GM18858 (cell line): ENCODE measurements around the gene PTPN1.
"Not testable (repeated sequence)": the region's sequence is repeated elsewhere in the genome, so short reads cannot be mapped to it uniquely, and the experiment has no call there.

Source experiments
- ATAC-seq: cut with Tn5 transposase; IDR thresholded peaks from one replicate; pipeline ENCODE4 v1.9.1; 2021; ENCODE audit not compliant: unreplicated experiment

The PTPN1 gene

DNA sequence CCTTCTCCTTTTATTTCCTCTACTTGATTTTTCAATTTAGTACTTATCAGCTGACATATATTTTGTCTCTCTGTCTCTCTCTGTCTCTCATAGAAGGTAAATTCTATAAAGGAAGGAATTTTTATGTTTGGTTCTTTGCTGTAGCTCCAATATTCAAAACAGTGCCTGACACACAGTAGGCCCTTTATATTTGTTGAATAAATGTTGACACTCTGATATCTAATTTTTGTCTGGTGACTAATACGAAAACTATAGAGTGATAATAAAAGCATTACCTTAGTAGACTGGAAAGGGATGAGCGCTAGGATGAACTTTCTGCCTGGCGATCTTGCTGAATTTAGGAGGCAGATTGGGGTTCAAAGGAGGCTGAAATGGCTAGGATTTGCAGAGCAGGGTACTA, 42.8 kb downstream of the PTPN1 start:
- no peak for ATAC-seq

DNA sequence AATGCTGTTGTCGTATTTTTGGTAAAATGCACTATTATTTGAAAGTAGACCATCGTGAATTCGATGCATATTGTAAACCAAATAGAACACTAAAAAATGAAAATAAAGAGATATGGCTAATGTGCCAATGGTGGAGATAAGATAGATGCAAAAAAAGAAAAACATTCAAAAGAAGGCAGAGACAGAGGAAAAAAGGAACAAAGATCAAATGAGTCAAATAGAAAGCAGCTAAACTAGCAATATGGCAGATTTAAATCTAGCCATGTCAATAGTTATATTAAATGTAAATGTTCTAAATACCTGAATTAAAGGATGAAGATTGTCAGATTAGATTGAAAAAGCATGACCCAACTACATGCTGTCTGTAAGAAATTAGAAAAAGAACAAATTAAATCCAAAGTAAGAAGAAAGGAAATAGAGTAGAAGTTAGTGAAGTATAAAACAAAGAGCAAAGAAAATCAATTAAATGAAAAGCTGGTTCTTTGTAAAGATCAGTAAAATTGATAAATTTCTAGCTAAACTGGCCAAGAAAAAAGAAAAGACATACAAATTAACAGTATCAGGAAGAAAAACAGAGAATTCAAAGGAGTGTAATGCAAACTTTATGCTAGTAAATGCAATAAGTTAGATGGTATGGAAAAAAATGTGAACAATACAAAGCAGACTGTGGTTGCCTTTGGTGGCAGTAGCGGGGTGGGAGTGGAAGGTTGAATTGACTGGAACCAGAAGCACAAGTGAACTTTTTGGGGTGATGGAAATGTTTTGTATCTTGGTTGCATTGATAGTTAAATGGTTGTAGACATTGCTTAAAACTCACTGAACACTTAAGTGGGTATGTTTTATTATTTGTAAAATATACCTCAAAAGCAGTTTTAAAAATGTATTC, 44.8 kb downstream of the PTPN1 start:
- no peak for ATAC-seq

DNA sequence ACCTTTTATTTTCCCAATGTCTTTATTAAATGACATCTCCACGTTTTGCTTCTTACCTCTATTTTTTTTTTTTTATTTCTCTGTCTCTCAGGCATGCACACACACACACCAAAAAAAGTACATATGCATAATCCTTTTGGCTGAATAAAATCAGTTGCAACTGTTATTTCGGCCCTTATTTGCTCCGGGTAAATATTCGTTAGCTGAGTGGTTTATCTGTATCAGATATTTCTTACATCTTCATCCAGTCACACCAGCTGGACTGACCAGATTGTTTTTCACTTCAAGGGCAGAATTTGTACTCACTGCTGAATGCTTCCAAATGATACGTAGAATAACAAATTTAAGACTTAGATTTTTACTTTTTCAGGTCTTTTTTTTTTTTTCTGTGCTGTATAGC, 45.5 kb downstream of the PTPN1 start:
- no peak for ATAC-seq

DNA sequence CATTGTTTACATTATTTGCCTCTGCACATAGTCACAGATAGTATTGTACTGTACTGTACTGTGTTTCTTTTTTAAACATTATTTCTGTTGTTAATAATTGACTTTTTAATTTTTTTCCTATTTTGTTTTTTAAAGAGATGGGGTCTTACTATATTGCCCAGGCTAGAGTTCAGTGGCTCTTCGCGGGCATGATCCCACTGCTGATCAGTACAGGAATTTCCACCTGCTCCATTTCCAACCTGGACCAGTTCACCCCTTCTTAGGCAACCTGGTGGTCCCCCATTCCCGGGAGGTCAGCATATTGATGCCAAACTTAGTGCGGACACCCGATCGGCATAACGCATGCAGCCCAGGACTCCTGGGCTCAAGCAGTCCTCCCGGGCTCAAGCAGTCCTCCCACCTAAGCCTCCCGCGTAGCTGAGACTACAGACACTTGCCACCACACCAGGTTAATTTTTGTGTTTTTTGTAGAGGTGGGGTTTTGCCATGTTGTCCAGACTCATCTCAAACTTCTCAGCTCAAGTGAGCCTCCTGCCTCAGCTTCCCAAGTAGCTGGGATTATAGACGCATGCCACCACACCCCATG, 47.5 kb downstream of the PTPN1 start:
- no peak for ATAC-seq

DNA sequence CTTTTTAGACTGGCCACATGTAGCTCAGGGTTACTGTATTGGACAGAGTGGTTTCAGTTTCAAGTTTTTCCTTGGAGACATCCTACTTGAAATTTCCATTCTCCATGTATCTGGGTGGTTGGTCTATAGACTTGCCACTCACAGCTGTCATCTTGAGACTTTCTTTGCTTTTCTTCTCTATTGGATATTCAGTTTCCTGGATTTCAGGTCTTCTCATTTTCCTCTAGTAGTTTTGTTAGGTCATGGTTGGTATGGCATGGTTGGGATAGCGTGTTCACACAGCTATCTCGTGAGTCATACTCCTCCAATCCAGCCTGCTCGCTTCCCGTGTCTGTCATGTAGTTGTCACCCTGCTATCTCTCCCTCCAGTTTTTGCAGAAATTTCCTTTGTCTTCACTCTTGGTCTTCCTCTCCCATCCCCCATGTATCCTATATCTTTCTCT, 48.3 kb downstream of the PTPN1 start:
- ATAC-seq, result no peak

DNA sequence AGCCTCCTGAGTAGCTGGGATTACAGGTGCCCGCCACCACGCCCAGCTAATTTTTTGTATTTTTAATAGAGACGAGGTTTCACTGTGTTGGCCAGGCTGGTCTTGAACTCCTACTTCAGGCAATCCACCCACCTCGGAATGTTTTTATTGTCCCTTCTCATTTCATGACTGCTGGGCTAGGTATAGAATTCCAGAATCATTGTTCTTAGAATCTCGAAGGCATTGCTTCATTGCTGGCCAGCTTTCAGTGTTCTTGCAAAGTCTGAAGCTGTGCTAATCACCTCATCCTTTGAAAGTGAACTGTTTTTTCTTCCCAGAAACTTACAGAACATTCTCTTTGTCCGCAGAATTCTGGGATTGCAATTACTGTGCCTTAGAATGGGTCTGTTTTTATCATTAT, 49.0 kb downstream of the PTPN1 start:
- ATAC-seq, result no peak

DNA sequence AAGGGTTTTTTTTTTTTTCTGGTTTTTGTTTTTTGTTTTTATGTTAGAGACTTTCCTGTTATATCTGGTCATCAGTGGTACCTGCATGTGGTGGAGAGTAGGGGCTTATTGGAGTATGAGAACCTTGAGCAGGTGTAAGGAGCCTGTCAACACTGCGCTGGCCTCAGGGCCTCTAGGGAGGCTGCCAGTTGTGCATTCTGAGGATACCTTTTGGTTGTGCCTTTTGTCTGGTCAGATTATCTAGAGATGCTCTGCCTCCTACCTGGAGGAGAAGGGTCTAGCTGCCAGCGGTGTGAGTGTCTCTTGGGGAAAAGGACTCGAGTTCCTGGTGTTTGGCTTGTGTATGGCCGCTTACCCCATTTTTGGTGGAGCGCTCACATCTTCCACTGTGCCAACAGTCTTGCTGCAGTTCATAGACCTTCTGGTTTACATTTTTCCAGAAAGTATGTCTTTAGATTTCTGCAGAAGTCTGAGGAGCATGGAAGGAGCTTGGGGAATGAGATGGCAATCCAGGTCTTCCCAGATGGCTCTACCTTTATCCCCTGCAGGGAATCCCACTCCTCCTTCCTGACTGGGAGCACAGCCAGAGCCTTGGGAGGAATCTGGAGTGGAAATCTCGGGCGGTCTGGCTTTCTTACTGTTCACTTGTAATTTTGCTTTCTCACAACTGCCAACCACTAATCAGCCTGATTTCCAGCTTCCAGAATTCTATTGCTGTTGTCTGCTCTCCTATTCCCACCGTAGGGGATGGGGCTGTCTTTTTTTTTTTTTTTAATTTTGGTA, 49.9 kb downstream of the PTPN1 start:
- no peak for ATAC-seq

DNA sequence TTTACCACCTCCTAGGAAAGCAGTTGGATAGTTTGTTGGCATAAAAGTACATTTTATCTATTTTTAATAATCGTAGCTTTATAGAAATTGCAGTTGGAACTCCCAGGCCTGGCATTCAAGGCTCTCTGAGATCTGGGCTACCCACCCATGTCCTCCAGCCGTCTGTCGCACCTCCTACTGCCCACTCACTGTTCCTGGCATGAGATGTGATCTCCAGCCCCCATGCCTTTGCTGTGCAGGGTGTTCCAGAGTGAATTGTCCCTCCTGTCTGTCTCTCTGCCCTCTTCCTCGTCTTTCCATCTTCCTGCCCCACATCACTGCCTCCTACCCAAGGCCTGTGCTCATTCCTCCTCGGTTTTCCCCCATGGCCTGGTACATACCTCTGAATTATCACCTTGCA, 50.7 kb downstream of the PTPN1 start:
- ATAC-seq, result no peak

DNA sequence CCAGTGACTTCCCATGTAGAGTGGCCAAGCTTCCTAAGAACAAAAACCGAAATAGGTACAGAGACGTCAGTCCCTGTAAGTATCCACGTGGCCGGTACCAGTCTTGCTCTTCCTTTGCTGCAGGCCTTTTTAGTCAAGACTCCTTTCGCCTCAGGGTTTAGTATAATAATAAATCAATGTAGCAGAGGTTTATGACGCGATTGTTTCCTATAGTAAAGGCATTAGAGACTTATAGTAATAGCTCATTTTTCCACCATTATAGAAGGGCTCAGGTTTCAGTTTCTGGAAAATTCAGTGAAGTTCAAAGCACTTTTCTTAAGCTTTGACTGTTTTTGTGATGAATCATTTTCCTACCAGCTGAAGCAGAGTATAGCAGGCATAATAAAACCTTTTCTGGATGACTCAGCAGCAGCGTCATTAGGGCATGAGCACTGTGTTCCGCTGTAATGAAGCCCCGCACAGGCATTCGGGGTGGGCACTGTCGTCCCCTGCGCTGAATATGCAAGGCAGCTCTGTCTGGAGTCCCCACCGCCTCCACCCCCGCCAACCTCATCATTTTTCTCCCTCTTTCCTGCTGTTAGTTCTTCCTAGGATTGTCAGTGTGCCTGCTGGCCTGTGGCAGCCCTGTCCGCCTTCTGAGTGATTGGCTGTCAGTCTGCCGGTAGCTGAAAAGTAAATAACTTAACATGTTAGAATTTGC, 51.3 kb downstream of the PTPN1 start:
- no peak for ATAC-seq

DNA sequence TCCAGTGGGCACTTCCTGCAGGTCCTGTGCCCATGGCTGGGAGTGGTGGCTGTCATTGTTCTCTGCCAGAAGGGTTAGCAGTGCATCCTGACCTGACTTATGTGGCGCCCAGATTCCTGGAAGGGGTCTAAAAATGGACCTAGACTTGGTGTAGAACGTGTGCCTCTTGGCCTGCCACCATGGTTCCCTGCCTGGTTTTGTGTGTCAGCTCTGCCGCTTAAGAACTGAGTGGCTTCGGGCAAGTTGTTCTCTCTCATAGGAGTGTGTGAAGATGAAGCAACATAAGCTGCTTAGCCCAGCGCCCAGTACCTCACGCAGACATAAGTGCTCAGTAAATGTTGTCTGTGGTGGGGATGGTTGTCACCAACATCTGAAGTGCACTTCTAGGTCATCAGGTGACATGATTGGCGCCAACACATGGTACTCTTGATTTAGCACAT, 52.1 kb downstream of the PTPN1 start:
- no peak for ATAC-seq

DNA sequence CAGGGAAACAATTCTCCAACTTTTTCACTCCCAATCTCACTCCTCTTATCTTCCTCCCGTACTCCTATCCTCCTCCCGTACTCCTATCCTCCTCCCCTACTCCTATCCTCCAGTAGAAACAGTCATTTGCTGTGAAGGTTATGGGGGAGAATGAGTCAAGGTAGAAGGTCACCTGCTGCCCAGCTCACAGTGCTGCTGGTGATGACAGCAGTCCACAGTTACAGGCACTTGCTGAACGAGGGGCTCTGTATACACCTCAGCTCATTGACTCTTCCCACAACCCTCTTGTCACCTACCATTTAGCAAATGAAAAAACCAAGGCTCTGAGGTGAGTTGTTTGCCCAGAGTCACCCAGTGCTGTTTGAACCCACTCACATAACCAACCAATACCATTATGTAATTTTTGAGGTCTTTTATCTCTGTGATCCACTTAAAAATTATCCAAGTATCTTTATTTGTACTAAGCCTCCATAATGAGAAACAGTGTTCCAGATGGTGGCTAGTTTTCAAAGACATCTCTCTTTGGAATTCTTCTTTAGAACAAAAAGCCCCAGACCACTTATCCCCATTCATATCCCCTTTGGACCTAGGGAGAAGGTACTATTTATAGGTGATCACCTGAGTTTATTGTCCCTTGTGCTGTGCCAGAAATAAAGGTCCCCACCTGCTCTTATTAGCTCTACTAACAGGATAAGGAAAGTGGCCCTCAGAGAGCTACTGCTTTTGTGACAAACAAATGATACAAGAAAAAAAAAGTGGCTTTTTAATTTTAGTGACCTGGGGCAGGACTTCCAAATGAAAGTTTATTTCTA, 53.2 kb downstream of the PTPN1 start:
- no peak for ATAC-seq

DNA sequence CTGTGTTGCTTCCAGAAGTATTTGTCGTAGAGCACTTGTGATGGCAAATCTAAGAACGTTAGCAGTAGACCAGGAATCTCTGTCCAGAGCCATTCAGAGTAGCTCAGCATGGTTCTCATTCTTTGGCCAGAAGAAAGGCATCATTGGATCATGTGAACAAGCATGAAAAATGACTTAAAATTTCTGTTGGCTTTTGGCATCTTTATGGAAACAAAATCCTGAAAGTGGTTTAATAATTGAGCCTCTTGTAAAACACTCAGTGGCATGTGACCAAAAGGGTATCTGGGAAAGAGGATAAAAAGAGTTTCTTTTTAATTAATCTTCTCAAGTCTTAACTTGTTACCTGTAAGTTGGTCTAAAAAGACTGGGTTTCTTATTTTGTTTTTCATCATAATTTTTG, 55.2 kb downstream of the PTPN1 start:
- ATAC-seq, result no peak

DNA sequence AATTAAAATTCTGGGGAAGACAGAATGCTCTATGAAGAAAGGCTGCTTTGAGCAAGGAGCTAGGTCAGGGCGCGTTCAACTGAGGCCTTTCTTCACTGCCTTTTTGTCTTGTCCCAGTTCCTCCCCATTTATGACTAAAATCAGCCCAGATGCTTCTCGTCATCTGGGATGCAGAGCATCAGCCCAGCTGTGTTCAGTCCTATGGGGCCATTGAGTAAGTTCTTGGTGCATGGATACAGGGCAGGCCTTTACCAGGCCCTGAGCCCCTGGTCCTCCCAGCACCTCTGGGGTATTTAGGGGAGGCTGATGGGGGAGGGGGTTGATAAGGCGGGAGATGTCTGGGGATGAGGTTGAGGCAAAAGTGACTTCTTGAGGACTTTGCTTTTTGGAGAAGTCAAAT, 55.7 kb downstream of the PTPN1 start:
- no peak for ATAC-seq

DNA sequence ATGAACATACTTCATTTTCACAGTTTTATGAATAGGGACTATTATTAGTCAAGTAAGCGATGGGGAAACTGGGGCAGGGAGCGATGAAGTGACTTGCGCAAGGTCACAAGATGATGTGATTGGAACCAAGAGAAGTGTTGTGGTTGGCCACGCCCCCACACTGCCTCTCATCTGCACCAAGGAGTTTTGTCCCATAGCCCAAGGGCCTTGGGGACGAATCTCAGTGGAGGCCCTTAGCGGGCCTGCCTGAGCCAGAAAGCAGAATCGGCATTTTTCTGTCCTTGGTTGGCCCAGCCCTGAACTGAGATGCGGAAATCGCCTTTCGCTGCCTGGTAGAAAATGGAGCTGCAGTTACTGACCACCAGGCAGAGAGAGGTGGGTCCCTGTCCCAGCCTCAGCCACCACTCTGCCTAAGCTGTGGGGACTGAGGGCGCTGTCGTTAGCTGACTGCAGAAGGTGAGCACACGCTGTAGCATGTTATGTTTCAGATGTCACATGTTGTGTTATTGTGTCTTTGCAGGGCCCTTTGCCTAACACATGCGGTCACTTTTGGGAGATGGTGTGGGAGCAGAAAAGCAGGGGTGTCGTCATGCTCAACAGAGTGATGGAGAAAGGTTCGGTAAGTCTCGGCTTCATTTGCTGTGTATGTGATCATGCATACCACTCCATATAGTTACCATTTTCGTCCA, 57.8 kb downstream of the PTPN1 start:
- no peak for ATAC-seq

DNA sequence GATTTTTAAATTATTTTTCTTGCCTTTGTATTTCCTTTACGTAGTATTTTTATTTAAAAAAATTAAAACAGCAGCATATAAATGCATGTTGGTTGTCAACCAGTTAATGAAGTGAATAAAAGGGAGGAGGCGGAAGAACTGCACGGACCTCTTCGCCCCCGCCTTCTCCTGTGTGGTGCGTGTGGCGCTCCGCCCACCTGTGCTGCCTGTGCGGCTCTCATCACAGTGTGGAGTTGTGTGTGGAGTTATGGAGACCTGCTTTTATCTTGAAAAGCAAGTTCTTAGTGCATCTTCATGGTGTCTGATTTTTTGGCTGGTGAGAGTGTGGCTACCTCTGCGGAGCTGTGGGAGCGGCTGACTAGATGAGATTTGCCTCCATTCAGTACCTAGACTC, 58.4 kb downstream of the PTPN1 start:
- ATAC-seq, result no peak

DNA sequence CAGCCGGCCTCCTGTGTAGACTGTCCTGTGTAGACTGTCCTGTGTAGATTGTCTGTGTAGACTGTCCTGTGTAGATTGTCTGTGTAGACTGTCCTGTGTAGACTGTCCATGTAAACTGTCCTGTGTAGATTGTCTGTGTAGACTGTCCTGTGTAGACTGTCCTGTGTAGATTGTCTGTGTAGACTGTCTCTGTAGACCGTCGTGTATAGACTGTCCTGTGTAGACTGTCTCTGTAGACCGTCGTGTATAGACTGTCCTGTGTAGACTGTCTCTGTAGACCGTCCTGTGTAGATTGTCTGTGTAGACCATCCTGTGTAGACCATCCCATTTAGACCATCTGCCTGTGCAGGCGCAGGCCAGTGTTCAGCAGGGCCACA, 59.3 kb downstream of the PTPN1 start:
- ATAC-seq, result not testable (repeated sequence)

DNA sequence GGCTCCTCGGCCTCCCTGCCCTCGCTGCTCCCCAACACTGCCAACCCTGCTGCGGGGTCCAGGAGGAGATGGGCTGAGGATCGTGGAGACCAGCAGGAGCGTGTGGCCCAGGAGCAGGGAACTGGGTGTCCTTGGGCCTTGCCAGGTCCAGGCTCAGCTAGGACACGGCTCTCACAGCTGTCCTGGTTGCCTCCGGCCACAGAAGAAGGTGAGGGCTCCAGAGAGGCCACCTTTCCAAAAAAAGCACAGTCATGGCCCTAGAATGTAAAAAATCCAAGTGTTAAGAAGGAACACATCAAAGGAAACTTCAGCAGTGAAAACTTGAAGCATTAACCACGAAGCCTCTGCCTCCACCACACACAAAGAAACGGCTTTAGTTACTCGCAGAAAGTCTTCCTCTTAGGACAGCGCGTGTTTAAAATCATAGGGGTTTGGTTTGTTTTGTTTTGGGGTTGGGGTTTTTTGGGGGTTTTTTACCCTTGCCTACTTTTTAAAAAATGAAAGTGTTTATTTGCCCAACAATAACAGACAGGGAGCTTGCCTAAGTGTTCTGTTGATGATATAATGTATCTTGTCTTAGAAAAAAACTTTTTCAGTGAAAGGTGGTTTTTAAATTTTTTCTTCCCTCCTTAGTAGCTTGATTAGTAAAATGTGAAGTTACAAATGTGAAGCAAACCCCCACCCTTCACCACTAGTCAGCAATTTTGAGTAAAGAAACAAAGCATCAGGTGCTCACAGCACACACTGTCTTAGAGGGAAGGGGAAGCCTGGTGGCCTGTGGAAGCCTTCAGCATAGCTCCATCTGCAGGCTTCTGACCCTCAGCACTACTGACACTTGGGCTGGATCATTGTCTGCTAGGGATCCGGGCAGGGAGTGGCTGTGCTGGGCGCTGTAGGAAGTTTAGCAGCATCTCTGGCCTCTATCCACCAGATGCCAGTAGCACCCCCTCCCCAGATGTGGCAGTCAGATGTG, 60.0 kb downstream of the PTPN1 start:
- ATAC-seq, result peak; percentile 66

DNA sequence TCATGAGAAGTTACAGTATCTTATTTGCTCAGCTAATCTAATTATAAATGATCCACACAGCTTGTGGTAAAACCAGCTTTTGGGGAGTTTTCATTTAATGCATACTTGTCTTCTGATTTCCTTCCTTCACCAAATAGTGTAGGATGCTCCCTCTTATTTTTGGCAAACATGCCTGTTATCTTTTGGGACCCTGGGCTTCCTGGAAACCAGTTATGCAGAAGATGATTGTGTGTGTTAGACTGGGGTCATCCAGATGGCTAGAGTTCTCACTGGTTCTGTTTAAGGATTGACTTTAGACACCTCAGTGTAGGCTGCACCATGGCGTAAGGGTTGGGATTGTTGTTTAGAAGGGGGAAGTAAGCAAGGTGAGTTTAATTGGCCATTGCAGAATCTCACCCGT, 61.3 kb downstream of the PTPN1 start:
- ATAC-seq, result no peak
